ENCODE results near the gene WDR64. TPM values are rescaled to one million over a fixed set of nuclear protein-coding genes. Genes with fewer than 3 reads are reported as not detected.

The WDR64 gene
- total and polyA plus RNA-seq, 4 experiments from 2014 or later: 0.16 TPM; not detected in 3

GRCh38 chr1:241846375-241846774 lies 194.3 kb downstream of the WDR64 start:
- no peaks in the 10 kb centered on the region for H3K9me3 Mint-ChIP-seq
- ChIA-PET CTCF (ENCODE audit: partially characterized antibody) (interaction anchor here (1.2 to 1.9 kb wide), 3 partner anchors 152 to 240 kb away, joined by 3 to 14 read pairs (median 3); no protein-coding TSS in a partner anchor), POLR2A (ENCODE audit: partially characterized antibody) (interaction anchor here (2.0 kb wide), 1 partner anchor 206 kb away, joined by 10 read pairs; the partner anchor contains the start of genes CHML and OPN3)
- Histone ChIP-seq H3K27me3 (ENCODE audit: insufficient read depth, low read length) (no peaks in the 10 kb centered on the region), H3K36me3 (ENCODE audit: insufficient read depth, low read length) (no peaks in the 10 kb centered on the region), H3K27ac (ENCODE audit: low read depth, low read length) (no peak overlapping the region), H3K9me3 (ENCODE audit: control insufficient read depth in 1 of 2, low read length in 2 of 2) (no peaks in the 10 kb centered on the region), H3K4me1 (ENCODE audit: insufficient read depth, low read length) (peaks cover 14% of the 10 kb centered on the region), H3K4me3 (ENCODE audit: low read length in 2 of 2) (no peak overlapping the region)
- no peak for DNase-seq
- H3K4me1 Mint-ChIP-seq: peaks cover 13 to 20% (median 15%) of the 10 kb centered on the region in 4 donors
- peak overlapping the region in 1 of 8 donors; percentile 99 for H3K4me3 Mint-ChIP-seq
- peaks cover 0 to 3% of the 10 kb centered on the region in 2 donors for H3K36me3 Mint-ChIP-seq
- peak overlapping the region in 2 of 7 donors; percentile 98 for H3K27ac Mint-ChIP-seq
- intact Hi-C loops (cut with micrococcal nuclease): loop anchor here (2.0 to 5.0 kb wide), 4 partner anchors 236 to 1411 kb away; partner anchors contain the start of genes CEP170 and SDCCAG8
- no peaks in the 10 kb centered on the region for H3K27me3 Mint-ChIP-seq

DNA sequence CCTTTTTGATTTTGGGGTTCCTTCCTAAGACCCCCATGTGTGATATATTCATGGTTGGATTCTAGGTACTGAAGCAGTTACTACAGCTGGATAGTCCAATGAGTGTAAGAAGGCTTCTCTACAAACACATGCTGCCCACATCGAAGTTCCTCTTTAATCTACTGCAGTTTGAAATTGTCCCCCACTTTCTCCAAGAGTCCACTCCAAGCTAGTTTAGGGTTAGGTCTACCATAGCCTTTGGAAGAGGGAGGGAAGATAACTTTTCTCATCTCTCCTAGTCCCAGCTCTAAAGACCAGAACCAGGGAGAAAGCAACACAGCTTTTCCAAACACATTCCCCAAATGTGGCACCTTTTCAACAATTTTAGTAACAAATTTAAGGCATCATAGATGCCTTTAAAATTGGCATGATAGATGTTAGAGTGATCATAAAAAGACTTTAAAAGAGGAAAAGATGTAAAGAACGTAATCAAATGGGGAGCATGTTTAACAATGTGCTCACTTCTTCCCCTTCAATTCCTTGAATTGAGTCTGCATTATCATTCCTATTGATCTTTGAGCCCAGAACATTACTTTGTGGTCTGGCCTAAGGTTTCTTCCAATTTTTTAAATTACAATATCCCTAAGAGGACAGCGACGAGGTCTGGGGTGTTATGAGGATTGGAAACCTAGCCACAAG lies 194.9 kb downstream of the WDR64 start:
- H3K27me3 Mint-ChIP-seq: no peaks in the 10 kb centered on the region
- peak overlapping the region; percentile 95 to 99 (median 98) for H3K4me3 Mint-ChIP-seq
- H3K4me1 ChIP-seq (ENCODE audit: insufficient read depth, low read length): peaks cover 14% of the 10 kb centered on the region

GRCh38 chr1:241847540-241847795 lies 195.4 kb downstream of the WDR64 start:
- Histone ChIP-seq H3K4me3 (ENCODE audit: low read length in 2 of 2) (peak overlapping the region; percentile 31 to 98), H3K27ac (ENCODE audit: low read depth, low read length) (peak overlapping the region; percentile 85), H3K36me3 (ENCODE audit: insufficient read depth, low read length) (no peaks in the 10 kb centered on the region), H3K27me3 (ENCODE audit: insufficient read depth, low read length) (no peaks in the 10 kb centered on the region), H3K4me1 (ENCODE audit: insufficient read depth, low read length) (peaks cover 14% of the 10 kb centered on the region), H3K9me3 (ENCODE audit: control insufficient read depth in 1 of 2, low read length in 2 of 2) (no peaks in the 10 kb centered on the region)
- Mint-ChIP-seq H3K27ac (peak overlapping the region; percentile 98 to 100 (median 99)), H3K36me3 (peaks cover 0 to 3% of the 10 kb centered on the region in 2 donors), H3K9me3 (no peaks in the 10 kb centered on the region), H3K4me3 (peak overlapping the region; percentile 95 to 99 (median 98)), H3K27me3 (no peaks in the 10 kb centered on the region), H3K4me1 (peaks cover 13 to 20% (median 15%) of the 10 kb centered on the region in 4 donors)
- no peak for DNase-seq
- CTCF ChIA-PET (ENCODE audit: partially characterized antibody): interaction anchor here (1.0 to 2.0 kb wide), 8 partner anchors 9 to 328 kb away, joined by 3 to 14 read pairs (median 4); partner anchors contain the start of genes FH and KMO
- POLR2A ChIA-PET (ENCODE audit: partially characterized antibody): interaction anchor here (0.9 to 2.0 kb wide), 4 partner anchors 206 to 1408 kb away, joined by 3 to 10 read pairs (median 4); partner anchors contain the start of genes CEP170, CHML, OPN3 and SDCCAG8
- intact Hi-C loops (cut with micrococcal nuclease): loop anchor here (1.0 to 5.0 kb wide), 5 partner anchors 207 to 1410 kb away; partner anchors contain the start of genes CEP170, CHML, OPN3 and SDCCAG8

More for the DNA sequence above, 194.9 kb downstream of the WDR64 start:
- CTCF ChIA-PET (ENCODE audit: partially characterized antibody): interaction anchor here (1.0 to 2.0 kb wide), 8 partner anchors 8 to 328 kb away, joined by 3 to 14 read pairs (median 4); partner anchors contain the start of genes FH and KMO
- Histone ChIP-seq H3K27me3 (ENCODE audit: insufficient read depth, low read length) (no peaks in the 10 kb centered on the region), H3K9me3 (ENCODE audit: control insufficient read depth in 1 of 2, low read length in 2 of 2) (no peaks in the 10 kb centered on the region), H3K27ac (ENCODE audit: low read depth, low read length) (peak overlapping the region; percentile 85), H3K4me3 (ENCODE audit: low read length in 2 of 2) (peak overlapping the region; percentile 31 to 98), H3K36me3 (ENCODE audit: insufficient read depth, low read length) (no peaks in the 10 kb centered on the region)
- Mint-ChIP-seq H3K36me3 (peaks cover 0 to 3% of the 10 kb centered on the region in 2 donors), H3K4me1 (peaks cover 13 to 20% (median 15%) of the 10 kb centered on the region in 4 donors), H3K9me3 (no peaks in the 10 kb centered on the region), H3K27ac (peak overlapping the region; percentile 98 to 100 (median 99))
- intact Hi-C loops (cut with micrococcal nuclease): loop anchor here (1.0 to 5.0 kb wide), 5 partner anchors 207 to 1410 kb away; partner anchors contain the start of genes CEP170, CHML, OPN3 and SDCCAG8
- DNase-seq: no peak
- POLR2A ChIA-PET (ENCODE audit: partially characterized antibody): interaction anchor here (0.9 to 2.0 kb wide), 4 partner anchors 205 to 1409 kb away, joined by 3 to 10 read pairs (median 4); partner anchors contain the start of genes CEP170, CHML, OPN3 and SDCCAG8

DNA sequence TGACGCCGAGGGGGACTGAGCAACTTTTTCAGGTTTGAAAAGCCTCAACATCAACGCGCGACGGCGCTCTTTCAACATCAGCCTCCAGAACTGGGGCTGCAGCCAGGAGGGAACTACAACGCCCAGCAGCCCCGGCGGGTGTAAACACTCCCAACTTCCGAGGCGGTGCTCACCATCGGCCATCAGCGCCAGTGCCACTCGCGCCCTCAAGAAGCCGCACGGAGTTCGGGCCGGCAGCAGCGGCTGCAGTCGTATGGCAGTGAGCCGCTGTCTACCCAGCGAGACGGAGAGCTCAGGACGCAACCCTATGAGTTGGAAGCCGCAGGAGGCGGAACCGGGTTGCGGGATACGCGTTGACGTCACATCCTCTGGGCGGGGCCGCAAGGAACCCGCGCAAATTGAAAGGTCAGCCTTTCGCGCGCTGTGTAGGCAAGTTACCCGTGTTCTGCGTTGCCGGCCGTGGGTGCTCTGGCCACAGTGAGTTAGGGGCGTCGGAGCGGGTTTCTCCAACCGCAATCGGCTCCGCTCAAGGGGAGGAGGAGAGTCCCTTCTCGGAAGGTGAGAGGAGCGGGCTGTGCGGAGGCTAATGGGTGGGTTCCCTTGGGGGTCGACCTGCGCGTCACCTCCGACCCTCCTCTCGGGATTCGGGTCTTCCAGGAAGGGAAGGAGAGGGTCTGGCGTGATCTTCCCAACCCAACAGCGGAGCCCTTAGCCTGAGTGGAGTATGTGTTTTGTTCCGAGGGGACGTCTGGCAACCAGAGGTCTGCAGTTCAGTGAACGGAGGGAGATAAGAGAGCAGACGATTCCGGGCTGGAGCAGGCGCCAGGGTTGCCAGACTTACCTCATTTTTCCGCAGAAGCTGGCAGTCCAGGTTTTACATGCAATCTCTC lies 196.0 kb downstream of the WDR64 start, which contains the start of gene EXO1:
Gene EXO1 (plus strand): TSS at position 409 of the 890 bp plus-strand sequence. CDS start 2,222 bp downstream, outside the sequence.
- peak within 1 kb of the TSS; percentile 85 for H3K27ac ChIP-seq (ENCODE audit: low read depth, low read length)
- H3K4me1 ChIP-seq (ENCODE audit: insufficient read depth, low read length): peaks cover 14% of the 10 kb centered on the region
- ChIA-PET POLR2A (ENCODE audit: partially characterized antibody) (interaction anchor here (1.1 to 2.0 kb wide), 3 partner anchors 208 to 1408 kb away, joined by 3 to 10 read pairs (median 4); partner anchors contain the start of genes CEP170, CHML, OPN3 and SDCCAG8), CTCF (ENCODE audit: partially characterized antibody) (interaction anchor here (1.0 to 2.0 kb wide), 6 partner anchors 9 to 329 kb away, joined by 3 to 14 read pairs (median 4); partner anchors contain the start of genes FH and KMO)
- H3K4me3 ChIP-seq (ENCODE audit: low read length in 2 of 2): peak within 1 kb of the TSS; percentile 80 to 98
- H3K36me3 ChIP-seq (ENCODE audit: insufficient read depth, low read length): no peaks in the 10 kb centered on the region
- Mint-ChIP-seq H3K4me1 (peaks cover 13 to 20% (median 15%) of the 10 kb centered on the region in 4 donors), H3K4me3 (peak within 1 kb of the TSS; percentile 95 to 99 (median 98)), H3K9me3 (no peaks in the 10 kb centered on the region), H3K36me3 (peaks cover 0 to 3% of the 10 kb centered on the region in 2 donors), H3K27me3 (no peaks in the 10 kb centered on the region), H3K27ac (peak within 1 kb of the TSS; percentile 98 to 100 (median 99))
- DNase-seq: peak; percentile 90 to 93 (median 92)
- H3K9me3 ChIP-seq (ENCODE audit: control insufficient read depth in 1 of 2, low read length in 2 of 2): no peaks in the 10 kb centered on the region
- H3K27me3 ChIP-seq (ENCODE audit: insufficient read depth, low read length): no peaks in the 10 kb centered on the region
- intact Hi-C loops (cut with micrococcal nuclease): loop anchor here (1.0 to 5.0 kb wide), 7 partner anchors 208 to 1477 kb away; partner anchors contain the start of genes CEP170, CHML, FH and OPN3

DNA sequence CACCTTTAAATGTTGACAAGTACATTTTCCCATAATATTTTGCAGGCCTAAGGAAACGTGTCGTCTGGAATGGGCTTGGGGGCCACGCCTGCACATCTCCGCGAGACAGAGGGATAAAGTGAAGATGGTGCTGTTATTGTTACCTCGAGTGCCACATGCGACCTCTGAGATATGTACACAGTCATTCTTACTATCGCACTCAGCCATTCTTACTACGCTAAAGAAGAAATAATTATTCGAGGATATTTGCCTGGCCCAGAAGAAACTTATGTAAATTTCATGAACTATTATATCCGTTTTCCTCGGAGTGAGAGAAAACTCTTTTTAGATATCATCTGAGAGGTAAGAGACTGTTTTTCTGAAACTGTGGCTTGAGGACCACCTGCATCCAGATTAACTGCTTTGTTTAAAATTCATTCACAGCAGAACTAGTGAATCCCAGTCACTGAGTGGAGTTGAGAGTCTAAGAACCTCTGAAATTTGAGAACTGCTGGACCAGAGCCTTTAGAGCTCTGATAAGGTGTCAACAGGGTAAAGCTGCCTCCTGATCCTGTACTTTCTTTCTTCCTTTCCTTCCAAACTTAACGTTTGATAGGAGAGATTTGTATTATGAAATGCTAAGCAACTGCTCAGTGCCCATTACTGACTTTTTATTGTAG lies 196.7 kb downstream of the WDR64 start:
- Mint-ChIP-seq H3K4me1 (peaks cover 13 to 20% (median 15%) of the 10 kb centered on the region in 4 donors), H3K4me3 (peak overlapping the region; percentile 95 to 99 (median 98)), H3K9me3 (no peaks in the 10 kb centered on the region), H3K36me3 (peaks cover 0 to 3% of the 10 kb centered on the region in 2 donors), H3K27ac (peak overlapping the region in 6 of 7 donors; percentile 98 to 100 (median 99)), H3K27me3 (no peaks in the 10 kb centered on the region)
- peaks cover 14% of the 10 kb centered on the region for H3K4me1 ChIP-seq (ENCODE audit: insufficient read depth, low read length)
- H3K27ac ChIP-seq (ENCODE audit: low read depth, low read length): peak overlapping the region; percentile 85
- no peaks in the 10 kb centered on the region for H3K36me3 ChIP-seq (ENCODE audit: insufficient read depth, low read length)
- intact Hi-C loops (cut with micrococcal nuclease): loop anchor here (1.0 to 5.0 kb wide), 4 partner anchors 330 to 1476 kb away; partner anchors contain the start of genes CEP170, FH and SDCCAG8
- POLR2A ChIA-PET (ENCODE audit: partially characterized antibody): no interaction called here
- H3K27me3 ChIP-seq (ENCODE audit: insufficient read depth, low read length): no peaks in the 10 kb centered on the region
- H3K9me3 ChIP-seq (ENCODE audit: control insufficient read depth in 1 of 2, low read length in 2 of 2): no peaks in the 10 kb centered on the region
- no peak for DNase-seq
- CTCF ChIA-PET (ENCODE audit: partially characterized antibody): interaction anchor here (2.0 kb wide), 1 partner anchor 9 kb away, joined by 6 read pairs; no protein-coding TSS in a partner anchor
- H3K4me3 ChIP-seq (ENCODE audit: low read length in 2 of 2): peak overlapping the region; percentile 80 to 98

- intact Hi-C loops (cut with micrococcal nuclease): loop anchor here (5.0 kb wide), 2 partner anchors 1272 to 1408 kb away; partner anchors contain the start of genes CEP170 and SDCCAG8
- POLR2A ChIA-PET (ENCODE audit: partially characterized antibody): no interaction called here
- H3K9me3 Mint-ChIP-seq: no peaks in the 10 kb centered on the region
- peaks cover 0 to 3% of the 10 kb centered on the region in 2 donors for H3K36me3 Mint-ChIP-seq
- H3K27me3 ChIP-seq (ENCODE audit: insufficient read depth, low read length): no peaks in the 10 kb centered on the region
- CTCF ChIA-PET (ENCODE audit: partially characterized antibody): no interaction called here
- no peak overlapping the region for H3K27ac ChIP-seq (ENCODE audit: low read depth, low read length)
- peaks cover 13 to 20% (median 15%) of the 10 kb centered on the region in 4 donors for H3K4me1 Mint-ChIP-seq
- no peak overlapping the region for H3K4me3 ChIP-seq (ENCODE audit: low read length in 2 of 2)
- no peaks in the 10 kb centered on the region for H3K27me3 Mint-ChIP-seq
- DNase-seq: no peak
- no peaks in the 10 kb centered on the region for H3K9me3 ChIP-seq (ENCODE audit: control insufficient read depth in 1 of 2, low read length in 2 of 2)
- peaks cover 14% of the 10 kb centered on the region for H3K4me1 ChIP-seq (ENCODE audit: insufficient read depth, low read length)
- no peaks in the 10 kb centered on the region for H3K36me3 ChIP-seq (ENCODE audit: insufficient read depth, low read length)
- H3K4me3 Mint-ChIP-seq: peak overlapping the region in 6 of 8 donors; percentile 29 to 99 (median 96)
- H3K27ac Mint-ChIP-seq: peak overlapping the region in 2 of 7 donors; percentile 1 to 57
These were observed 197.2 kb downstream of the WDR64 start for GRCh38 chr1:241849345-241849695.

All from CD4-positive, alpha-beta memory T cell (primary cell).